ENCODE measurements around the gene IL17A. TPM values are rescaled to one million over a fixed set of nuclear protein-coding genes. Genes with fewer than 3 reads are reported as not detected.

IL17A gene
- total RNA-seq, 1 donor: not detected

DNA sequence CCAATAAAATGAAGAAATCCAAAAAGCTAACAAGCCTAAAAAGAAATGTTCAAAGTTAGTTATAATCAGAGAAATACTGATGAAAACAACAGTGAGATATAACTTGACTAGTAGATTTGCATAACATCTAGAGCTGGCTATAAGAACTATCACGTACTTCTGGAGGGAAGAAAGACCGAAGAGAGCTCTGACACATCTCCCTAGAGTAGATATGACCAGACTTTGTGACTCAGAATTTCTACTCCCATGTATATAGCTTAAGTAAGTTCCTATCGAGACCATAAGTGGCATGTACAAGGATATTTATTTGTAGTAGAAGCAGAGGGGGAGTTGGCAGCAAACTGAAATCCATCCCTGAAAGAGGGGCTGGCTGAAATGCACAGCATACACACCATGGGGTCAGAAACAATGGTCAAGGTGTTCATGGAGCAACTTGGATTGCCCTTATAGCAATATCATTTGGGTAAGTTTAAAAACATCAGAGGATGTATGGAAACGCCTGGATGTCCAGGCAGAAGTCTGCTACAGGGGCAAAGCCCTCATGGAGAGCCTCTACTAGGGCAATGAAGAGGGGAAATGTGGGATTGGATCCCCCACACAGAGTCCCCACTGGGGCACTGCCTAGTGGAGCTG, 25.6 kb upstream of the IL17A start:
- Histone ChIP-seq H3K36me3 (ENCODE audit: insufficient read depth, low read length) (no peaks in the 10 kb centered on the region), H2AFZ (ENCODE audit: low read length) (no peak overlapping the region), H3K9me3 (ENCODE audit: low read depth, low read length) (no peaks in the 10 kb centered on the region), H3K79me2 (ENCODE audit: insufficient read depth, low read length) (no peaks in the 10 kb centered on the region), H3K4me3 (ENCODE audit: insufficient read depth, low read length) (no peak overlapping the region), H4K20me1 (ENCODE audit: insufficient read depth, low read length) (no peaks in the 10 kb centered on the region), H3K4me2 (ENCODE audit: insufficient read depth, low read length) (no peak overlapping the region), H3K27ac (ENCODE audit: low read depth, low read length) (no peak overlapping the region), H3K27me3 (ENCODE audit: insufficient read depth, low read length) (peaks cover 4% of the 10 kb centered on the region), H3K4me1 (ENCODE audit: insufficient read depth, low read length) (no peaks in the 10 kb centered on the region)
- no peak for TF ChIP-seq CTCF (IDR thresholded peaks at IDR 0.05; ENCODE audit: extremely low read depth, low read depth, low read length)
- DNase-seq (ENCODE audit: insufficient read length, low spot score, missing footprints): no peak

DNA sequence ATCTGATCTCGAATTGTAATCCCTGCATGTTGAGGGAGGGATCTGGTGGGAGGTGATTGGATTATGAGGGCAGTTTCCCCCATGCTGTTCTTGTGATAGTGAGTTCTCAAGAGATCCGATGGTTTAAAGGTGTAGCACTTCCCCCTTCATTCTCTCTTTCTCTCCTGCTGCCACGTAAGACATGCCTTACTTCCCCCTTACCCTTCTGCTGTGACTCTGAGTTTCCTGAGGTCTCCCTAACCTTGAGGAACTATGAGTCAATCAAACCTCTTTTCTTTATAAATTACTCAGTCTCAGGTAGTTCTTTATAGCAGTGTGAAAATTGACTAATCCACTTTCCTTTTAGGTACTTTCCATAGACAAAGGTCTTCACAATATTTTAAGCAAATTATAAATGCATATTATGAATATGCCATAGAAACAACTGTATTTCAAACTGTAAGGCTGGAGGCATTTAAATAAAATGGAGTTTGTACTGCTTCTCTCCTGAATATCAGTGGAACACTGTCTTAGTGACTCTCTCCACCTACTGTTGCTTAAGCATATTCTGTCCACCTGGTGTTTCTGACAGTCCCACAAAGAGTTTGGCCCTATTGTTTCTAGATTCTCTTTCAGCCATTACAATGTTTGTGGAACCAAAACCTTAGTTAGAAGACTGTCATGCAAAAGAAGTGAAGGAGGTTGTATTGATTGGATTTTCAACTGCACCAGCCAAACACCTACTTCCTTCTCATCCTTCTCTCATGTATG, 24.3 kb upstream of the IL17A start:
- no peak for TF ChIP-seq CTCF (IDR thresholded peaks at IDR 0.05; ENCODE audit: extremely low read depth, low read depth, low read length)
- H3K36me3 ChIP-seq (ENCODE audit: insufficient read depth, low read length): no peaks in the 10 kb centered on the region
- H3K9me3 ChIP-seq (ENCODE audit: low read depth, low read length): no peaks in the 10 kb centered on the region
- no peaks in the 10 kb centered on the region for H3K4me1 ChIP-seq (ENCODE audit: insufficient read depth, low read length)
- H3K27me3 ChIP-seq (ENCODE audit: insufficient read depth, low read length): peaks cover 4% of the 10 kb centered on the region
- DNase-seq (ENCODE audit: insufficient read length, low spot score, missing footprints): no peak
- no peak overlapping the region for H2AFZ ChIP-seq (ENCODE audit: low read length)
- H3K4me3 ChIP-seq (ENCODE audit: insufficient read depth, low read length): no peak overlapping the region
- H4K20me1 ChIP-seq (ENCODE audit: insufficient read depth, low read length): no peaks in the 10 kb centered on the region
- H3K27ac ChIP-seq (ENCODE audit: low read depth, low read length): no peak overlapping the region
- H3K79me2 ChIP-seq (ENCODE audit: insufficient read depth, low read length): no peaks in the 10 kb centered on the region
- H3K4me2 ChIP-seq (ENCODE audit: insufficient read depth, low read length): no peak overlapping the region

GRCh38 chr6:52162940-52163908, 23.0 kb upstream of the IL17A start:
- Histone ChIP-seq H3K4me2 (ENCODE audit: insufficient read depth, low read length) (no peak overlapping the region), H3K9me3 (ENCODE audit: low read depth, low read length) (no peaks in the 10 kb centered on the region), H3K4me1 (ENCODE audit: insufficient read depth, low read length) (no peaks in the 10 kb centered on the region), H3K27ac (ENCODE audit: low read depth, low read length) (no peak overlapping the region), H3K79me2 (ENCODE audit: insufficient read depth, low read length) (no peaks in the 10 kb centered on the region), H4K20me1 (ENCODE audit: insufficient read depth, low read length) (no peaks in the 10 kb centered on the region), H2AFZ (ENCODE audit: low read length) (no peak overlapping the region), H3K36me3 (ENCODE audit: insufficient read depth, low read length) (no peaks in the 10 kb centered on the region), H3K4me3 (ENCODE audit: insufficient read depth, low read length) (no peak overlapping the region), H3K27me3 (ENCODE audit: insufficient read depth, low read length) (peaks cover 4% of the 10 kb centered on the region)
- DNase-seq (ENCODE audit: insufficient read length, low spot score, missing footprints): no peak
- peak; percentile 64 for TF ChIP-seq CTCF (IDR thresholded peaks at IDR 0.05; ENCODE audit: extremely low read depth, low read depth, low read length)
